Stimulated activated CD4-positive, alpha-beta T cell treated with anti-CD3 and anti-CD28 coated beads, Interleukin-2, amount 100 ng/mL, for 4 hours (primary cell): ENCODE results near the gene ZNF324B.
"Not testable (repeated sequence)": the region's sequence is repeated elsewhere in the genome, so short reads cannot be mapped to it uniquely, and the experiment has no call there.

Experiments used
- DNase-seq: peaks from one replicate; pipeline ENCODE4 v3.0.0-alpha.2; 2020; ENCODE audit warnings: low read depth

ZNF324B gene

DNA sequence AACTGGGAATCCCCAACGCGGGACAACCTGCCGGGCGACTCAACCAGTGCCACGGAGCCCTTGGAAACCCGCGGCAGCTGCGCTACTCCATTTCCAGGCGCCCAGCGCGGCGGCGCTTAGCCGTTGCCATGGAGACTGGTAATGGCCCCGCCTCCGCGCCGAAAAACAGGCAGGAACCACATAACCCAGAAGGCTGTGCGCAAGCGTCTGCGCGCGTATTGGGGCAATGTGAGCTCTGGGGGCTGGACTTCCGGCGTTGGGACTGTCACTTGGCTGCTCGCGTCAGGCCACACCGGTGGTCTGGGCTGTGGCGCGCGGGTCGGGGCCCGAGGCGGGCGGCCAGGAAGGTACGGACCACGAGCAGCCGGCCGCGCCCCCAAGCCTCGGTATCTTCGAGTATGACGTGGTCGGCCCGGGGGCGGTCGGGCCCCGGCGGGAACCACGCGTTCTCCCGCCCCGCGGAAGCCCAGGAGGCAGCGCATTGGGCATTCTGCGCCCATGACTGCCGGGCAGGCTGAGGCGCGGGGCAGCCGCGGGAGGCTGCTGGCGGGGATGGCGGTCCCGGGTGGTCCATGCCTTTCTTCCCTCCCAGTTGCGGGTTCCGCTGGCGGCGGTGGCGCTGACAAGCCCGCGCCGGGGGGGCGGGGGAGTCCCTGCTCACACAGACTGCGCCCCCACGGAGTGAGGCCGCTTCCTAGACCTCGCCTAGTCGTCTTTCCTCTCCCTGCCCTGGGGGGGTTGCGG is at the start of gene ZNF324B:
Gene ZNF324B (plus strand): TSS at position 265 of the 744 bp plus-strand sequence. CDS start 2,080 bp downstream, outside the sequence.
- DNase-seq, result peak; percentile 94

DNA sequence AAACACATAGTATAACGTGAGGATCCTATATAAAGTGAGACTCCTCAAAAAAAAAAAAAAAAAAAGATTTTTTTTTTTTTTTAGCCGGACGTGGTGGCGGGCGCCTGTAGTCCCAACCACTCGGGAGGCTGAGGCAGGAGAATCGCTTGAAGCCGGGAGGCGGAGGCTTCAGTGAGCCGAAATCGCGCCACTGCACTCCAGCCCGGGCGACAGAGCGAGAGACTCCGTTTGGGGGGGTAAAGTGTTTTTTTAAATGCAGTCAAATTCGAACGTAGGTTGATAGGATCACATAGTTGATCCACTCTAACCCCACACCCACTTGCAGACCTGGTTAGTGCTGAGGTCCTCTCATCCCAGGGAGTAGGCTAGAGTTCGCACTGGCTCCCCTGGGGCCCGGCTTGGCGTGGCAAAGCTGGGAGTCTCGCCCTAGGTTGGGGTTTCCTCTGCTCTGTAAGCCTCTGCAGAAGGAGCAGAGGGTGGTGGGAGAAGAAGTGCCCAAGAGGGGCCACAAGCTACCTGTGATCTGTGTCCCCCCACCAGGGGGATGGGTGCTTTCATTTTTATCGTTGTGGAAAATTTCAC is 49.5 kb upstream of the ZNF324B start:
- no peak for DNase-seq

- DNase-seq, result not testable (repeated sequence)
Observed at GRCh38 chr19:58403920-58404478, 47.4 kb upstream of the ZNF324B start.

DNA sequence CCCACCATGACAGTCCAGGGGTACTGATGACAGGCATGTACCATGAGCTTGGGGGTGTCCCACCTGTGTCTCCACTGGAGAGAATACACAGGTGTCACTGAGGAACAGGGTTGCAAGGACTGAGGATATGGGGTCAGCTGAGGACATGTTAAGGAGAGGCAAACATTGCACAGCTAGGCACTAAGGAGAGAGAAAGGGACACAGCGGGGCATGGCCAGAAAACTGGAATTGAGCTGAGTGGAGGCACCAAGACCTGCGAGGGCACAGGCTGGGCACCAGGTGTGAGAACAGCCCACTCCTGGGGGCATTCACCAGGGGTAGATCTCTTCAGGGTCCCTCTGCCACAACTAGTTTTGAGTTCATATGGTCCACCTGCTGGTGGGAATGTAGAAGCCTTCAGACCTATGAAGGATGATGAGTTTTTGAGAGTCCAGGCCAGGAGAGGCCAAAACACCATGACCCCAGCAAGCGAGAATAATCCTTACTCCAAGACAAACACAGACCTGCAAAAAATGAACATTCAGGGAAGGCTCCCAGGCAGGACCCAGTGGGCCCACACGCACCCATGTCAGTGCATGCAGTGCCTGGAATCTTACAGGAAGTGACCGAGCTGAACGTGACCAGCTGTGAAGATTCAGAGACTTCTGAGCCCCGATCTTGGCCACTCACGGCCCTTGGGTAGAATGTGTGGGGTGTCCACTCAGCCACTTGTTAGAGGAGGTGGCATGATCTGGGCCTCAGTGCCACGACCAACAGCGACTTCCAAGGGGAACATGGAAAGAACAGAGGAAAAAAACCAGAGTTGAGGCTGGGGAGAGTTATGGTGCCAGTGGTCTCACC is 44.4 kb upstream of the ZNF324B start:
- no peak for DNase-seq

GRCh38 chr19:58407658-58408151 is 43.7 kb upstream of the ZNF324B start:
- DNase-seq, result no peak

GRCh38 chr19:58408152-58409009 is 43.0 kb upstream of the ZNF324B start, which contains the start of gene ZNF584:
ZNF584 (plus strand) TSS chr19:58408649; CDS start chr19:58409148, 499 bp downstream.
- peak; percentile 94 for DNase-seq

DNA sequence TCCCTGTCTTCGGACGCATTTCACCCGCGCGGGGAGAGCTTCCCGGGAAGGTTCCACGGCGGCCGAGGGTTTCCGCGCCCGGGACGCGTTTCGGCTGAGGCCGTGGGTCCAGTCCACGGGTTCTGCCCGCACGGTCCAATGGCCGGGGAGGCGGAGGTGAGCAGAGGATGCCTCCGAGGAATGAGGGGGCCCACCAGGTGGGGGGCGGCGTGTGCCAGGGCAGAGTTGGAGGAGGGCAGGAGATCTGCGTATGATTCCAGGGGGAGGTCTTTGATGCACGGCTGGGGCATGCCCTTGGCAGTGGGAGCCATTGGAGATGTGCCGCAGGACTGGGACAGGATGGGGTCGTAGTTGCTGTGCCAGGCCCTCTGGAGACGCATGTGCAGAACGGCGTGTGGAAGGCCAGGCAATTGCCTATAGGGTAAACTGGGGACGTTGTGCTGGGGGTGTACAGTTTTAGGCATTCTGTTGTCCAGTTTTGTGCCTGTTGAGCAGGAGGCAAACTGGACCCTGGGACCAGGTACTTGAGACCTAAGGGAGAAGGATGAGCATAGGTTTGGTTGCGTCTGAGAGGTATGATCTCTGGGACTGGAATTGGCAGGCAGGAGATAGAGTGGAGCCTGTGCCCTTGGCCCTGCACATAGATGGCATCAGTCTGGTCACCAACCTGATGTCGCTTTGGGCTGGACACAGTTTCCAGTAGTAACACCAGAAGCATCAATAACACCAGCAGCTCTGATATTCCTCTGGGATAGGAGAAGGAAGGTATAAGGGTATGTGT is 42.2 kb upstream of the ZNF324B start:
- DNase-seq, result no peak

- no peak for DNase-seq
Observed at GRCh38 chr19:58416604-58417003, 34.8 kb upstream of the ZNF324B start.

DNA sequence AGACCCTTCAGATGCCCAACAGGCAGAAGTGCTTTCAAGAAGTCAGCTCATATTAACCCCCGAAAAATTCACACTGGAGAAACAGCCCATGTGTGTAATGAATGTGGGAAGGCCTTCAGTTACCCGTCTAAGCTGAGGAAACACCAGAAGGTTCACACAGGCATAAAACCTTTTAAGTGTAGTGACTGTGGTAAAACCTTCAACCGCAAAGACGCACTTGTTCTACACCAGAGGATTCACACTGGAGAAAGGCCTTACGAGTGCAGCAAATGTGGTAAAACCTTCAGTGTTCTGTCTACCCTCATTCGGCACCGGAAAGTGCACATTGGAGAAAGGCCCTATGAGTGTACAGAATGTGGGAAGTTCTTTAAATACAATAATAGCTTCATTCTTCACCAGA is 34.4 kb upstream of the ZNF324B start:
- DNase-seq, result no peak

DNA sequence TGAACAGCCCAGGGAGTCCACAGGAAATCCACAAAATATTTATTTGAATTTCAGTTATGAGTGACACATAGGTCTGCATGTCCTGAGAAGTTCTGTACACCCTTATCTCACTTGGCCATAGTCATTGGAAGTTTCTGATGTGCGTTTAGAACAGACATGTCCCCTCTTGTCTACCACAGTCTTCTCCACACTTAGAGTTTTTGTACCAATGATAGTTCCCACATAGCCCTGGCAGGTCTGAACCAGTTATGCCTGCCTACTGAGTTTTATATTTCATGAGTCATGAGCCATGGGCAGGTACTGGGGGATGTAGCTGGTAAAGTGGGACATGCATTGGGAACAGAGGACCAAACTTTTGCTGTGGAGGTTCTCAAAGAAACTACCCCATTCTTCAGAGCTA is 22.8 kb upstream of the ZNF324B start:
- DNase-seq, result no peak

DNA sequence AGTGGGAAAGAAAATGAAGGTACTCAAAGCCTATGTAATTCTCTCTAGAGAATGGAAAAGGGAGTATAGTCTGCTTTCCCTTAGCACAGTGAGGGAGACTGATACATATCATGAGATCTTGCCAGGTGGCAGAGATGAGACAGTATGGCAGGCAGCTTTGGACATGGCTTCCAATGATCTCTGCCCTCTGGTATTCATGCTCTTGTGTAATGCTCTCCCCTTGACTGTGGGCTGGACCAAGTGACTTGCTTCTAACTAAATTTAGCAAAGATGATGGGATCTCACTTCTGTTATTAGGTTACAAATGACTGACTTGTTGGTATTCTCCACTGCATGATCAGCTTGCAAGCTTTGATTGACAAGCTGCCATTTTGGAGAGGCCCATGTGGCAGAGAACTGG is 21.7 kb upstream of the ZNF324B start:
- no peak for DNase-seq

GRCh38 chr19:58434217-58434616 is 17.2 kb upstream of the ZNF324B start:
- DNase-seq, result no peak

DNA sequence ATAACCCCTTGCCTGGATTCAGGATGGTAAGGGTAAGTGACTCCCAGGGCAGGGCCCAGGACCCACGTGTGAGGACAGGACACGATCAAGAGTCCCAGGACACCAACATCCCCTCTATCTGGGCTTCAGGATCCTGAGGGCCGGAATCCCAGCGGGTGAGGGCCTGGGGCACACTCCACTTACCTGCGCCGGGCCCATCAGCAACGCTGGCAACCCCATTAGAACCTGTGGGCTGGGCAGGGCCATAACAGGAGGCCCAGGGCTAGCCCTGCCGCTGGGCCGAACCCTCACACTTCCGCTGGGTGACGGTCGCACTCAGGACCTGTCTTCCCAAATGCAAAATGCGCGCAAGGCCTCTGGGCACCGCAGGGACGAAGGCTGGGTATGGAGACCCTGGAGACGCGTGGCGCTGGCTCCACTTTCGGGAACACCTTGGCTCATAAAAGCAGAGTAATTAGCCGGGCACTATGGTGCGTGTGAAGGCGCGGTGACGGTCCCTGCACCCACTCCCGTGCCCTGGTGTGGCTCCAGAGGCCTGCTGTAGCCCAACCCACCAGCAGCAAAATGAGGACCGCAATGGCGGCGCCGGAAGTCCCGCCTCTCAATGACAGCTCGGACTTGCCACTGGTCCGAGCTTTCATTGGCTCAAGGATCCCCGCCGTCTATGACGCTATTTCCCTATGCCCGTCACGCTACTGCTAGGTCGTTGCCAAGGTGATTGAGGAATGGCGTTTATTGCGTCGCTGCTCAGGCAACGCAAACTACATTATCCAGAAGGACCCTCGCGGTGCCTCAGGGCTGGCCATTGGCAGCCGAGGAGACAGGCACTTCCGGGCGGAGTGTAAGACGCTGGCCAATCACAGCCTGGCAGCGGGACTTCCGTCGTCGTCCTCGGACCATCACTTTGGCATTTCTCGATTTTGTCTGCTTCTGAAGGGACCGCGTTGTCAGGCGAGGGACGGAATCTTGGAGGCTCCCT is 11.6 kb upstream of the ZNF324B start, which contains the start of gene ZNF132:
Gene ZNF132 (minus strand): TSS at position 578 of the 979 bp plus-strand sequence. CDS start 332 bp downstream, at position 246.
- DNase-seq, result peak; percentile 92

- DNase-seq, result no peak
Observed at GRCh38 chr19:58440556-58440955, 10.9 kb upstream of the ZNF324B start.

GRCh38 chr19:58442986-58443385 is 8.4 kb upstream of the ZNF324B start:
- not testable (repeated sequence) for DNase-seq

DNA sequence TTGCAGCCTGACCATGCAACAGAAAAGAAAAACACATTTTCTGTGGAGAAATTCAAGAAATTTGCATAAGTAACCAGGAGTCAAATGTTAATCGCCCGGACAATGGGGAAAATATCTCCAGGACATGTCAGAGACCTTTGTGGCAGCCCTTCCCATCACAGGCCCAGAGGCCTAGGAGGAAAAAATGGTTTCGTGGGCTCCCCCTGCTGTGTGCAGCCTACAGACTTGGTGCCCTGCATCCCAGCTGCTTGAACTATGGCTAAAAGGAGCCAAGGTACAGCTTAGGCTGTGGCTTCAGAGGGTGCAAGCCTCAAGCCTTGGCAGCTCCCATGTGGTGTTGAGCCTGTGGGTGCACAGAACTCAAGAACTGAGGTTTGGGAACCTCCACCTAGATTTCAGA is 2.6 kb upstream of the ZNF324B start:
- not testable (repeated sequence) for DNase-seq

DNA sequence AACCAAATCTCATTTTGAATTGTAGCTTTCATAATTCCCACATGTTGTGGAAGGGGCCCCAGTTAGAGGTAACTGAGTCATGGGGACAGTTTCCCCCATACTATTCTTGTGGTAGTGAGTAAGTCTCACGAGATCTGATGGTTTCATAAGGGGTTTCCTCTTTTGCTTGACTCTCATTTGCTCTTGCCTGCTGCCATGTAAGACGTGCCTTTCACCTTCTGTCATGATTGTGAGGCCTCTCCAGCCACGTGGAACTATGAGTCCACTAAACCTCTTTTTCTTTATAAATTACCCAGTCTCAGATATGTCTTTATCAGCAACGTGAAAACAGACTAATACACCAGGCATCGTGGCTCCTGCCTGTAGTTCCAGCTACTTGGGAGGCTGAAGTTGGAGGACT is 1.4 kb upstream of the ZNF324B start:
- DNase-seq, result not testable (repeated sequence)

DNA sequence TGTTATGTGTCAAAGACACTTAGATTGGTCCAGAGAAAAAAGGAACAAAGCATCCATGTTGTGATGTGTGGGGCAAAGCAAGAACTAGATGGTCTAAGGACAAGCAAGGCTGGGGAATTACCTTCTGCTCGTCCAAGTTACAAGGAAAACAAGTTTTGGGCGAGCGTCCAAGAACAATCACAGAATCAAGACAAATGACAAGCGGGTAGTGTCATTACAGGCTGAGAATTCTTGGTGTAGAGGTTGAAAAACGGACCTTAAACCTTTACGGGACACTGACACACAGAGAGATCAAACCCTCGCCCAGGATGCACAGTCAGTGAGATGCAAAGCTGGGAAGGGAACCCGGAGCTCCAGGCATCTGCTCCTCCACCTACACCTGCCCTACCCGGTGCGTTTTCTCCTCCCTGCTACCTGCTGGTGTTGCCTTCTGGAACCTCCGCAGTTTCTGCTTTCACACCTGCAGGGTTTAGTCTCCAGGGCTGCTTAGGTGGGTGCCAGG is 515 bp upstream of the ZNF324B start:
- no peak for DNase-seq

GRCh38 chr19:58453743-58454142 is 2.3 kb downstream of the ZNF324B start:
- no peak for DNase-seq
